SK-N-MC (cell line): ENCODE measurements around the gene GRPR.

Experiments used
- EZH2 ChIP-seq: fragments of 200-600 bp; sonication (generic); IDR thresholded peaks from one replicate; pipeline ENCODE4 v1.6.1; 2017; ENCODE audit warnings: antibody characterized with exemption
- FOXP2 ChIP-seq: optimal IDR thresholded peaks from 2 replicates; pipeline ENCODE3; 2011; ENCODE audit warnings: mild to moderate bottlenecking, moderate library complexity; ENCODE audit not compliant: insufficient read depth; ENCODE audit errors: extremely low read length, control extremely low read depth
- POLR2AphosphoS5 ChIP-seq: IDR thresholded peaks from 2 replicates; pipeline ENCODE4 v1.6.1; 2012; ENCODE audit warnings: mild to moderate bottlenecking, low read depth, low read length, borderline replicate concordance

GRCh38 chrX:16140448-16140847, 17.1 kb downstream of the GRPR start:
- TF ChIP-seq EZH2 (no peak), POLR2AphosphoS5 (no peak), FOXP2 (no peak)
